ENCODE results near the gene KRT81. TPM values are rescaled to one million over a fixed set of nuclear protein-coding genes. Genes with fewer than 3 reads are reported as not detected.

KRT81 gene
- total and polyA plus RNA-seq, 8 donors: 0.22 to 0.76 (median 0.52) TPM; not detected in 4

DNA sequence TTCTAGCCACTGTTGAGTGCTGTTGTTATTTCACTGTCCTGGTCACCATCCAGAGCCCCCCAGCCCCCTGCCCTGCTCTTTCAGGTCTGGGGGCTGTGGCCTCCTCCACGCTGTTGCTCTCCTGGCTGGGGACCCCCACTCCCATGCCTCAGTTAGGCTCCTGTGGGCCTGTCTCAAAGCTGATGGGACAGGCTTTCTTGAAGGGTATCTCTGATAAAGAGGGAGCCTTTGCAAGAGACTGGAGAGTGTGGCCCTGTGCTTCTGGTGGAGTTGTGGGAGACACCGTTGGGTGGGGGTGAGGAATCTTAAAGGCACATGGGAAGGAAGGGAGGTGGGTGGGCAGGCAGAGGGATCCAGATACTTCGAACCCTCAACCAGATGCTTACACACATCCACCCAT lies 29.0 kb downstream of the KRT81 start:
- FAIRE-seq: no peak
- intact Hi-C loops (cut with DNase I): no loop called here
- 90 to 98% methylated on average over 3 of the region's 3 CpGs for WGBS, 2 donors
- Histone ChIP-seq H3K27ac (no peak overlapping the region), H3K36me3 (no peaks in the 10 kb centered on the region), H3K4me3 (no peak overlapping the region), H3K27me3 (no peaks in the 10 kb centered on the region), H3K4me1 (peaks cover 0 to 13% (median 0%) of the 10 kb centered on the region in 3 donors), H3K9me3 (no peaks in the 10 kb centered on the region)
- DNase-seq: no peak
- ATAC-seq: no peak
- TF ChIP-seq, protein P1, sequence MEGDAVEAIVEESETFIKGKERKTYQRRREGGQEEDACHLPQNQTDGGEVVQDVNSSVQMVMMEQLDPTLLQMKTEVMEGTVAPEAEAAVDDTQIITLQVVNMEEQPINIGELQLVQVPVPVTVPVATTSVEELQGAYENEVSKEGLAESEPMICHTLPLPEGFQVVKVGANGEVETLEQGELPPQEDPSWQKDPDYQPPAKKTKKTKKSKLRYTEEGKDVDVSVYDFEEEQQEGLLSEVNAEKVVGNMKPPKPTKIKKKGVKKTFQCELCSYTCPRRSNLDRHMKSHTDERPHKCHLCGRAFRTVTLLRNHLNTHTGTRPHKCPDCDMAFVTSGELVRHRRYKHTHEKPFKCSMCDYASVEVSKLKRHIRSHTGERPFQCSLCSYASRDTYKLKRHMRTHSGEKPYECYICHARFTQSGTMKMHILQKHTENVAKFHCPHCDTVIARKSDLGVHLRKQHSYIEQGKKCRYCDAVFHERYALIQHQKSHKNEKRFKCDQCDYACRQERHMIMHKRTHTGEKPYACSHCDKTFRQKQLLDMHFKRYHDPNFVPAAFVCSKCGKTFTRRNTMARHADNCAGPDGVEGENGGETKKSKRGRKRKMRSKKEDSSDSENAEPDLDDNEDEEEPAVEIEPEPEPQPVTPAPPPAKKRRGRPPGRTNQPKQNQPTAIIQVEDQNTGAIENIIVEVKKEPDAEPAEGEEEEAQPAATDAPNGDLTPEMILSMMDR (IDR thresholded peaks at IDR 0.05): no peak

DNA sequence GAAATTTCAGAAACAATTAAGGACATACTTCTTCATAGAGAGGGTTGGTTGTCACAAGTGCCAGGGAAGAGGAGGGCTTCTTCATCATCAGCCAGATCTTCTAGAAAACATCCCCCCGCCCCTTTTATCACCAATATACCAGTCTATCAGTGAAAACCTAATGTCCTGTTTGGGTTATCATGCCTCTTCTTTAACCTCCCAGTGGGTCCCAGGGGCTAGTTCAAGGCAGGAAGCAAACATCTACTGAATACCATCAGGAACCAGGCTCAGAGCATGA lies 30.2 kb downstream of the KRT81 start:
- 86 to 100% methylated on average over 1 of the region's 1 CpG for WGBS, 2 donors
- FAIRE-seq (no peak), DNase-seq (no peak), ATAC-seq (no peak)
- intact Hi-C loops (cut with DNase I): no loop called here
- Histone ChIP-seq H3K9me3 (no peaks in the 10 kb centered on the region), H3K4me1 (peaks cover 0 to 13% (median 0%) of the 10 kb centered on the region in 3 donors), H3K36me3 (no peaks in the 10 kb centered on the region), H3K27ac (no peak overlapping the region), H3K27me3 (no peaks in the 10 kb centered on the region), H3K4me3 (no peak overlapping the region)
- TF ChIP-seq, protein P1 (IDR thresholded peaks at IDR 0.05): no peak

DNA sequence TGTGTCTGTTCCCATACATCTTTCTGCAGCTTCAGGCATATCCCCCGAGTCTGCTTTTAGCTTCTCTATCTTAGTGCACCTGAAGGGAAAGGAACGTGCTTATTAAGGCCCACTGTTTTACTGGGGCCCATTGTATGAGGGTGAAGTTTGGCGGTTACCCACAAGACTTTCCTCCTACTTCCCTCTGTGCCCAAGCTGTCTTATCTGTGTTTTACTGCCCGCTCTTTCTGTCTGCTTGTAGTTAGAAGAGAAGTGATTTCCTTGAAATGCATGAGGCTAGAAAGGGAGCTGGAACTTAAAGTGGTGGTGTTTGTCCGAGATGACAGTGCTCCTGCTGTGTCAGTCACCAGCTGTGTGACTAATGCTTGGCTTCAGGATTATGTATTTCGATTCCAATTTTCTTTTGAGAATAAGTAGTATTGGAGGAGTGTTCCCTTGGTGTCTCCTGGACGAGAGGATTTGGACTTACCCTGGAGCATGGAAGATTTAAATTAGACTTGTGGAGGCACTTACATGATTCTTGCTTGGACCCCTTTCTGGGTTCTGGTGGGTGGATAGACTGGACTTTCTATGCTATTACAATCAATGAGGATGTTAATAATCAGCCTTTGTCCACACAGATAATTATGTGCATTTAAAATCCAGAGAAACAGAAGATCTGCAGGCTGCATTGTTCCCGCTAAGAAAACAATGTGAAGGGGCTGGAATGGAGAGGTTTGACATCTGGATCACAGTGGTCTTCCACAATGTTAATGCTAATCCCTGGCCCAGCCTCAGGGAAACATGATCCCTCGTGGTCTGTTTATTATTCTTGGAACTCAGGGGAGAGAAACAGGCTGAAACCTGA lies 30.8 kb downstream of the KRT81 start:
- TF ChIP-seq, protein P1 (IDR thresholded peaks at IDR 0.05): no peak
- no peak overlapping the region for H3K27ac ChIP-seq
- 71 to 76% methylated on average over 9 of the region's 9 CpGs for WGBS, 2 donors
- H3K27me3 ChIP-seq: no peaks in the 10 kb centered on the region
- H3K36me3 ChIP-seq: no peaks in the 10 kb centered on the region
- intact Hi-C loops (cut with DNase I): no loop called here
- ATAC-seq (no peak), DNase-seq (no peak), FAIRE-seq (no peak)
- peaks cover 0 to 13% (median 0%) of the 10 kb centered on the region in 3 donors for H3K4me1 ChIP-seq
- H3K9me3 ChIP-seq: no peaks in the 10 kb centered on the region
- H3K4me3 ChIP-seq: no peak overlapping the region

DNA sequence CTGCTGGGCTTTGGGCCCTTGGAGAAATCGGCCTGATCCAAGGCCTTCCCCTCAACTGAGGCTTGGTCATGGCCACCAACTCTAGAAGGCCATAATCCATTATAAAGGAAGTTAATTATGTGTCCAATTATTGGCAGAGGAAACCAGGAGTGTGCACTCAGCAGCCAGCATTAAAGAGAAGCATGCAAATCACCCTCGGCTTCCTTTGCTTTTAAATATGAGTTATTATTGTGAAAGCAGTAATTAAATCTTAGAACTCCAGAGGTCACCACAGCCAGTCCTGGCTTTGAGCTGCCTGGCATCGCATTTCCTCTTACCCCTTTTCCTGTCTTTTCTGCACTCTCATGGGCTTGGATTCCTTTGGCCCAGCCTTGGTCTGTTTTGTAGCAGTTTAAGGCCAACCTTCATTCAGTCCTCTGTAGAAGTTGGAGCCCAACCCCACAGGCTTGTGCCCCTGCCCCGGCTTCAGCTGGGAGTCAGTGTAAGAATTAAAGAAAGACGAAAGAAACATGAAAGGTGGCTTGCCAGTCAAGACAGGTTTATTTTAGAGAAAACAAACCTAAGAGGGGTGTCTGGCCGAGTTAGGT lies 31.6 kb downstream of the KRT81 start:
- peak in 3 of 4 donors; percentile 16 to 31 (median 24) for ATAC-seq
- Histone ChIP-seq H3K4me1 (peaks cover 0 to 13% (median 0%) of the 10 kb centered on the region in 3 donors), H3K36me3 (no peaks in the 10 kb centered on the region), H3K4me3 (no peak overlapping the region), H3K27ac (no peak overlapping the region), H3K27me3 (no peaks in the 10 kb centered on the region), H3K9me3 (no peaks in the 10 kb centered on the region)
- WGBS, 2 donors: 82 to 87% methylated on average over 6 of the region's 6 CpGs
- DNase-seq: no peak
- TF ChIP-seq, protein P1 (IDR thresholded peaks at IDR 0.05): no peak
- intact Hi-C loops (cut with DNase I): no loop called here
- FAIRE-seq: no peak
